HEK293 (cell line): ENCODE data around the gene ASXL3.

Source experiments
- CTCF ChIA-PET: fragments of 350-600 bp; formaldehyde crosslinking; extraction: SDS; loops from one replicate; lab custom pipeline; 2021; ENCODE audit warnings: antibody characterized with exemption; lab: Yijun Ruan, JAX
- POLR2A ChIA-PET: fragments of 300-600 bp; formaldehyde crosslinking; extraction: SDS; loops from one replicate; lab custom pipeline; 2020; ENCODE audit warnings: antibody characterized with exemption, inconsistent platforms; lab: Yijun Ruan, JAX
- H3K27ac ChIP-seq: fragments of 200-500 bp; sonication (Bioruptor generic); 2 replicates; pipeline ENCODE4 v1.5.1; 2014; ENCODE audit warnings: low read depth, low read length, control low read depth, inconsistent platforms; ENCODE audit errors: extremely low read depth
- H3K36me3 ChIP-seq, 2 experiments: fragments of 200-500 bp in 1 of 2; sonication (Bioruptor generic) in 1 of 2; 1 replicate in 1 of 2; 2 replicates in 1 of 2; pipeline ENCODE4 v1.5.1; 2014 to 2017; ENCODE audit warnings: inconsistent platforms in 2 of 2, low read length in 2 of 2; ENCODE audit not compliant: control insufficient read depth in 2 of 2, insufficient read depth in 1 of 2
- H3K4me1 ChIP-seq: fragments of 200-500 bp; sonication (Bioruptor generic); 2 replicates; pipeline ENCODE4 v1.5.1; 2014; ENCODE audit warnings: mild to moderate bottlenecking, low read length, inconsistent platforms; ENCODE audit not compliant: control insufficient read depth, insufficient read depth
- H3K4me3 ChIP-seq: 2 replicates; pipeline ENCODE4 v1.5.1; 2011; ENCODE audit warnings: low read depth, mild to moderate bottlenecking, control low read depth, low read length, moderate library complexity
- H3K9me3 ChIP-seq: fragments of 200-500 bp; sonication (Bioruptor generic); 2 replicates; pipeline ENCODE4 v1.5.1; 2014; ENCODE audit warnings: low read depth, low read length, inconsistent platforms; ENCODE audit not compliant: control insufficient read depth, insufficient read depth
- GLI2 ChIP-seq: fragments of 450-650 bp; formaldehyde crosslinking; IDR thresholded peaks from 2 replicates; pipeline ENCODE4; 2017; ENCODE audit warnings: missing biosample characterization, missing genetic modification characterization, low read depth, borderline replicate concordance
- MEIS1 ChIP-seq: sonication (generic); formaldehyde crosslinking; IDR thresholded peaks from 2 replicates; pipeline ENCODE4 v1.8.1; 2022; ENCODE audit warnings: missing genetic modification reagents, mild to moderate bottlenecking, borderline replicate concordance
- SALL2 ChIP-seq: fragments of 450-650 bp; formaldehyde crosslinking; IDR thresholded peaks from 2 replicates; pipeline ENCODE4 v1.5.0; 2017; ENCODE audit warnings: missing biosample characterization, mild to moderate bottlenecking, missing genetic modification characterization, borderline replicate concordance
- SP2 ChIP-seq: fragments of 450-650 bp; formaldehyde crosslinking; IDR thresholded peaks from 2 replicates; pipeline ENCODE4 v1.5.1; 2016; ENCODE audit warnings: missing biosample characterization, missing genetic modification characterization
- TCF7L2 ChIP-seq: IDR thresholded peaks from 2 replicates; pipeline ENCODE4 v1.6.1; 2011; ENCODE audit warnings: low read depth, mild to moderate bottlenecking, inconsistent platforms, low read length, moderate library complexity, borderline replicate concordance
- YY1 ChIP-seq: fragments of 450-650 bp; formaldehyde crosslinking; IDR thresholded peaks from 2 replicates; pipeline ENCODE4 v1.5.1; 2018; ENCODE audit warnings: missing biosample characterization, missing genetic modification characterization
- ZBTB21 ChIP-seq: fragments of 450-650 bp; formaldehyde crosslinking; IDR thresholded peaks from 2 replicates; pipeline ENCODE4 v1.5.1; 2017; ENCODE audit warnings: missing biosample characterization, missing genetic modification characterization
- ZBTB48 ChIP-seq: fragments of 450-650 bp; formaldehyde crosslinking; IDR thresholded peaks from 2 replicates; pipeline ENCODE4 v1.5.1; 2016; ENCODE audit warnings: missing biosample characterization, missing genetic modification characterization
- ZIC2 ChIP-seq: fragments of 450-650 bp; formaldehyde crosslinking; IDR thresholded peaks from 2 replicates; pipeline ENCODE4 v1.5.1; 2016; ENCODE audit warnings: missing biosample characterization, missing genetic modification characterization
- ZNF112 ChIP-seq: fragments of 450-650 bp; formaldehyde crosslinking; IDR thresholded peaks from 2 replicates; pipeline ENCODE4 v1.5.0; 2017; ENCODE audit warnings: missing biosample characterization, missing genetic modification characterization
- ZNF16 ChIP-seq: fragments of 450-650 bp; formaldehyde crosslinking; IDR thresholded peaks from 2 replicates; pipeline ENCODE4 v1.5.1; 2016; ENCODE audit warnings: low read depth, missing biosample characterization, missing genetic modification characterization
- ZNF2 ChIP-seq: fragments of 450-650 bp; formaldehyde crosslinking; IDR thresholded peaks from 2 replicates; pipeline ENCODE4 v1.5.1; 2016; ENCODE audit warnings: missing biosample characterization, missing genetic modification characterization
- ZNF280D ChIP-seq: fragments of 450-650 bp; formaldehyde crosslinking; IDR thresholded peaks from 2 replicates; pipeline ENCODE4 v1.5.1; 2016; ENCODE audit warnings: missing biosample characterization, missing genetic modification characterization
- ZNF37A ChIP-seq: fragments of 450-650 bp; IDR thresholded peaks from 2 replicates; pipeline ENCODE4 v1.5.1; 2018; ENCODE audit warnings: missing biosample characterization, missing genetic modification characterization
- ZNF394 ChIP-seq: fragments of 450-650 bp; formaldehyde crosslinking; IDR thresholded peaks from 2 replicates; pipeline ENCODE4 v1.5.1; 2016; ENCODE audit warnings: missing biosample characterization, missing genetic modification characterization, mild to moderate bottlenecking, moderate library complexity, borderline replicate concordance
- ZNF521 ChIP-seq: fragments of 450-650 bp; formaldehyde crosslinking; IDR thresholded peaks from 2 replicates; pipeline ENCODE4 v1.5.1; 2017; ENCODE audit warnings: missing biosample characterization, mild to moderate bottlenecking, missing genetic modification characterization
- ZNF549 ChIP-seq: fragments of 450-650 bp; IDR thresholded peaks from 2 replicates; pipeline ENCODE4 v1.5.1; 2018; ENCODE audit warnings: missing biosample characterization, missing genetic modification characterization, mild to moderate bottlenecking, inconsistent platforms, moderate library complexity
- ZNF621 ChIP-seq: fragments of 450-650 bp; formaldehyde crosslinking; IDR thresholded peaks from 2 replicates; pipeline ENCODE4 v1.5.1; 2017; ENCODE audit warnings: missing biosample characterization, missing genetic modification characterization
- ZNF654 ChIP-seq: fragments of 450-650 bp; formaldehyde crosslinking; IDR thresholded peaks from 2 replicates; pipeline ENCODE4 v1.5.1; 2016; ENCODE audit warnings: low read depth, missing biosample characterization, missing genetic modification characterization
- TF ChIP-seq, protein P1 (sequence below): fragments of 450-650 bp; formaldehyde crosslinking; IDR thresholded peaks from 2 replicates; pipeline ENCODE4 v1.5.1; 2016; ENCODE audit warnings: missing biosample characterization, missing genetic modification characterization
- TF ChIP-seq, protein P2 (sequence below): fragments of 450-650 bp; formaldehyde crosslinking; IDR thresholded peaks from 2 replicates; pipeline ENCODE4 v1.5.1; 2016; ENCODE audit warnings: missing biosample characterization, missing genetic modification characterization

Gene ASXL3

DNA sequence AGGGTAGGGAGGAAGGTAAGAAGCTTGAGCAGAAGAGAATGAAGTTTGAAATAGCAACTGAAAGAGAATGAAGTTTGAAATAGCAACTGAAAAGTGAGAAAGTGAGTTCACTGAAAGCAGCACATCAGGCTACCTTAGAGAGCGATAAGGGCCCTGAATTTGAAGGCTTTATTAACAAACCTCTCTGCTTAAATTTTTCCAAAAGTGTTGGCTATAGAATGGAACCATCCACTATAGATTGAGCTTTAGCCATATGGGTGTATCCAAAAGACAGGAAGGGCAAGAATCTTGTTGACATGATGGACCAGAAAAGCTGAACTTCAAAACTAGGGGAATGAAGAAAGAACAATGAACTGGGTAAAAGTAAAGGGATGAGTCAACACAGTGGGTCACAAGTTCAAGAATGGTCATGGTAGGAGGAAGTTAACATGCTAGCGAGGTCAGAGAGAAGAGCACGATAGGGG lies 122.5 kb downstream of the ASXL3 start (continued):
- TF ChIP-seq ZNF621 (tag by site-specific recombination) (no peak), ZBTB21 (tag by site-specific recombination) (no peak), ZNF521 (tag by site-specific recombination) (no peak), ZNF280D (no peak), TCF7L2 (no peak)
- TF ChIP-seq, all 188 proteins: peak for 0

DNA sequence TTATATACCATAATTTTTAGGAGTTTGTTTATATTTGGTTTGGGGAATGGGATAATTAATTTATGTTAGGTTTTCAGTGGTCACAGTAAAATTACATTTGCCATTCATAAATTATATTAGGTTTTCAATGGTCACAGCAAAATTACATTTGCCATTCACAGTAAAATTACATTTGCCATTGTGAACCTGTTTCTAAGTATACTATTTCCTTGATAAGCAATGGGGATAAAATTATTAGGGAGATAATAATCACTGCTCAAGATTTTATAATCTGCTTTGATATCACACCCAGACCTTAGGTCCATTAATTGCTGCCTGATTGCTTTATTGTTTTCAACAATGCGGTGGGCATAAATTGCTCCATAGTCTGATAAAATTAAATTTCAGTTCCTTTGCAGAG lies 124.6 kb downstream of the ASXL3 start:
- H3K36me3 ChIP-seq: no peaks in the 10 kb centered on the region
- ChIA-PET POLR2A (no interaction called here), CTCF (interaction anchor here (0.6 to 1.4 kb wide), 2 partner anchors 10 to 336 kb away, joined by 3 read pairs; no protein-coding TSS in a partner anchor)
- no peaks in the 10 kb centered on the region for H3K4me1 ChIP-seq
- TF ChIP-seq ZIC2 (tag by site-specific recombination) (no peak), SP2 (no peak), YY1 (tag by site-specific recombination) (no peak), ZNF549 (tag by site-specific recombination) (no peak), ZNF37A (tag by site-specific recombination) (no peak), ZBTB48 (tag by site-specific recombination) (no peak), GLI2 (tag by site-specific recombination) (no peak), ZNF394 (tag by site-specific recombination) (no peak), ZNF112 (tag by site-specific recombination) (no peak), ZNF2 (tag by site-specific recombination) (no peak), MEIS1 (no peak), ZNF654 (no peak), SALL2 (tag by site-specific recombination) (no peak), ZNF16 (tag by site-specific recombination) (no peak)
- TF ChIP-seq, protein P1, sequence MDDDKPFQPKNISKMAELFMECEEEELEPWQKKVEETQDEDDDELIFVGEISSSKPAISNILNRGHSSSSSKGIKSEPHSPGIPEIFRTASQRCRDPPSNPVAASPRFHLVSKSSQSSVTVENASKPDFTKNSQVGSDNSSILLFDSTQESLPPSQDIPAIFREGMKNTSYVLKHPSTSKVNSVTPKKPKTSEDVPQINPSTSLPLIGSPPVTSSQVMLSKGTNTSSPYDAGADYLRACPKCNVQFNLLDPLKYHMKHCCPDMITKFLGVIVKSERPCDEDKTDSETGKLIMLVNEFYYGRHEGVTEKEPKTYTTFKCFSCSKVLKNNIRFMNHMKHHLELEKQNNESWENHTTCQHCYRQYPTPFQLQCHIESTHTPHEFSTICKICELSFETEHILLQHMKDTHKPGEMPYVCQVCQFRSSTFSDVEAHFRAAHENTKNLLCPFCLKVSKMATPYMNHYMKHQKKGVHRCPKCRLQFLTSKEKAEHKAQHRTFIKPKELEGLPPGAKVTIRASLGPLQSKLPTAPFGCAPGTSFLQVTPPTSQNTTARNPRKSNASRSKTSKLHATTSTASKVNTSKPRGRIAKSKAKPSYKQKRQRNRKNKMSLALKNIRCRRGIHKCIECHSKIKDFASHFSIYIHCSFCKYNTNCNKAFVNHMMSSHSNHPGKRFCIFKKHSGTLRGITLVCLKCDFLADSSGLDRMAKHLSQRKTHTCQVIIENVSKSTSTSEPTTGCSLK (tag by site-specific recombination): no peak
- TF ChIP-seq, protein P2, sequence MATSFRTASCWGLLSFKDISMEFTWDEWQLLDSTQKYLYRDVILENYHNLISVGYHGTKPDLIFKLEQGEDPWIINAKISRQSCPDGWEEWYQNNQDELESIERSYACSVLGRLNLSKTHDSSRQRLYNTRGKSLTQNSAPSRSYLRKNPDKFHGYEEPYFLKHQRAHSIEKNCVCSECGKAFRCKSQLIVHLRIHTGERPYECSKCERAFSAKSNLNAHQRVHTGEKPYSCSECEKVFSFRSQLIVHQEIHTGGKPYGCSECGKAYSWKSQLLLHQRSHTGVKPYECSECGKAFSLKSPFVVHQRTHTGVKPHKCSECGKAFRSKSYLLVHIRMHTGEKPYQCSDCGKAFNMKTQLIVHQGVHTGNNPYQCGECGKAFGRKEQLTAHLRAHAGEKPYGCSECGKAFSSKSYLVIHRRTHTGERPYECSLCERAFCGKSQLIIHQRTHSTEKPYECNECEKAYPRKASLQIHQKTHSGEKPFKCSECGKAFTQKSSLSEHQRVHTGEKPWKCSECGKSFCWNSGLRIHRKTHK (tag by site-specific recombination): no peak
- no peak overlapping the region for H3K4me3 ChIP-seq
- H3K27ac ChIP-seq: no peak overlapping the region
- H3K9me3 ChIP-seq: no peaks in the 10 kb centered on the region
